Measurements from ENCODE around the gene TUSC2.

DNA sequence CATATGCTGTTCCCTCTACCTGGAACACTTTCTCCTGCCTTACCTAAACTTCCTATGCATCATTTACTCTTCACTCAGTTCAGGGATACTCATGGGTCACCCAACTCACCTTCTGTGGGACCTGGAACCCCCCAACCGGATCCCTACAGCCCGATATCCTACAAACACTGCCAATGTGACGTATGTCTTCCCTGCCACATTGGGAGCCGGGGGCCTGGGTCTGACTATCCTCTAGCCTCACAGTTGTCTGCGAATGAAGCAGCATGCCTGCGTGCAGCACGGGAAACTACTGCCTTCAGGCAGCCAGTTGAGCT, 22.1 kb upstream of the TUSC2 start:
- TF ChIP-seq CTCF (IDR thresholded peaks at IDR 0.05; ENCODE audit: borderline replicate concordance, extremely low read depth, low read length, poor library complexity, severe bottlenecking) (no peak), EZH2 (IDR thresholded peaks at IDR 0.05; ENCODE audit: borderline replicate concordance, low read depth, low read length, severe bottlenecking) (no peak)

Data from DND-41 (cell line).